HPDE6-E6E7 (cell line): ENCODE results near the gene KIAA0825.

Source experiments
- DNase-seq: peaks from one replicate; pipeline ENCODE4 v3.0.0; 2011; ENCODE audit warnings: missing footprints; ENCODE audit errors: extremely low spot score

KIAA0825 gene

DNA sequence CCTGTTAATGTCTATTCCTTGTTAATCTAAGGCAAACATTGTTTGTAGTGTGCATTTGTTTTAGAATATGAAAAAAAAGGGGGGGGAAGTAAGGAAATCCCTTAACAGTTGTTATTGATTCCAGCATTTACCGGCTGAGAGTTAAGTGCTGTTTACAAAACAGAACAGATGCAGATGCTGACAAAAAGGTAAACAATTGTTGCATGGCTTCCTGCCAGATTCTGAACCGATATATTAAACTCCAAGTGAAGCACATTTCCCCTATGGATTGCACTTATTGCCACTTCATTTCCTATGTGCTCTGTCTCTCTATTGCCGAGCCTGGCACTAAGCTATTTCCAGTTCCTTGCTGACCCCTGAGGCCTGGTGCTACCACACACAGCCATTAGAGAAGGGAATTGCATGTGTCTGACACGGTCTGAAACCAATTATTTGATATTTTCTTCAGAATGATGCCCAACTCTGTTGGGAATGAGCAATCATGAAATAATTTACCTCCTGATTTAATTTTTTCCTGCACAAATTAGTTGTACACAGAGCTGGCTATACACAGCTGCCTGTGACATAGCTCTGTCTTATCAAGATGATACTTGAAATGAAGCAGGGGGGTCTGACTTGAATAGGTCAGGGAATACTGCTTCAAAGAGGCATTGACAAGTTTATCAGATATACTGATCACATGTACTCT, 109.8 kb downstream of the KIAA0825 start:
- no peak for DNase-seq

DNA sequence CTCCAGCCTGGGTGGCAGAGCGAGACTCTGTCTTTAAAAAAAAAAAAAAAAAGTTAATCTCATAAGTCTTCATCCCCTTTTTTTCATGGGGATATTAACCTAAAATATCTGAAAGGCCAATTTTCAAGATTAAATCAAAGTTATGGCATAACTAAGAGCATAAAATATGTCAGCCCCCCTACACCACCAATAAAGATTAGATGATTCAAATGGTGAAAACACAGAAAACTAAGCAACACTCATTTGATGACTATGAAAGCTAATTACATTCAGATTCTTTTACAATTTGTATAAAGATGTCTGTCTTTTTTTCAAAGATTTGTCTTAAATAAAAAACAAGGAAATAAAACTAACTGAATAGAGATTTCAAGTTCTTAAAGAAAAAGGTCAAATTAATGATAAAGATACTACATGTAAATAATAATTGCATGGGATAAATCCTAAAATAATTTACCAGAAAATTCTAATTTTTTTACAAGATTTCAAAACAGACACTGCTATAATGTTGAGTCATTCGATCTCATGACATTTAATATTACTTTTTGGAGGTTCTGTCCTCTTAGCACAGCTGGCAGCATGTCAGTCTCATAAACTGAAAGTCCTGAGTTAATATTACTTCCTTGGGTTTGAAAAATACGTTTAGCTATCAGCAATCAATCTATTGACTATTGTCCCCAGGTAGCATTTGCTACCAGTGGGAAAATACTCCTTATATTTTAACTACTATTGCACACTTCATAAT, 112.9 kb downstream of the KIAA0825 start:
- DNase-seq: no peak

DNA sequence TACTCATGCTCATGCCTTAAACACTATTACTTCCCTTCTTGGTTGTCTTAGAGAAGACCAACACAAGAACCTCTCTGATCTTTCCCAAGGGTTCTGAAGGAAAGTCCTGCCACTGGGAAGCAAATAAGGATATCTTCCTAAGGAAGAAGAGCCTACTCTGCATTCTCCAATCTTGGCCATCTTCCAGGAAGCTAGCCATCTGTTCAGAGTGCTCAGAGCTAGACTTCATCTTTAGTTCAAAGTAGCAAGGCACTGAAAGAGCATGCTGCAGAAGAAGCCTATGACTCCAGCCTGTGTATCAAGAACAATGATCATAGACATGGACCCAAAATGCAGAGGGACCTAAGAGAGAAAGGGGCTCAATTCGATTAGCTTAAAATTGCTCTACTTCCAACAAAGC, 114.7 kb downstream of the KIAA0825 start:
- DNase-seq: no peak

DNA sequence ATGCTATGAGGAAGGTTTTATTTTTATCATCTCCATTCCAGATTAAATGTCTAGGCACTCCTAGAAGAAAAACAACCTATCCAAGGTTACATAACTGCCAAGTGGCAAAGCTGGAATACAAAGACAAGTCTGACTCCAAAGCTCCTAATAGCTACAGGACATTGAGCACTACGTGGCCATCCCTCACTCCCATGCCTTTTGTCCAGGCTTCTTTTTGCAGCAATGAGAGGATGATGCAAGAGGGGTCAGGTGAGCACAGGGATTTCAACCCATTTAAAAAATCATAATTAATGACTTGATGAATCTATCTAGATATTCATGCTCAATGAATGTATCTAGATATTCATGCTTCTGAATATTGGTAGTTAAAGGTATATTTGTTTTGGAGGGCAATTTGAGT, 117.0 kb downstream of the KIAA0825 start:
- no peak for DNase-seq

DNA sequence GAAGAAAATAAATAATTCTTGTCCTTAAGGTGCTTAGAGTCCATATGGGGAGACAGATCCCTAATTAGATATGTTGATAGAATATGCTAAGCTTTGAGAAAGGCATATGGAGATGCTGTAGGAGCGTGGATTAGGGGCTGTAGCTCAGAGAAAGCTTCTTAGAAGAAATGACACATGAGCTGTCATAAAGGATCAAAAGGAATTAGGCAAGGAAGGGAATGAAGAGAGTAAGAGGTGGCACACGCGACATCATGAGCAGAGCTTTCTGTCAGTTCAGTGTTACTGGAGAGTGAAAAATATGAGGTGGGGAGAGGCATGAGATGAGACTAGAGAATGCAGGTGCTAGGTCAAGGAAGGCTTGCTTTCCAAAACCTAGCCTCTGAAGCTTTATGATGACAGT, 118.6 kb downstream of the KIAA0825 start:
- no peak for DNase-seq

DNA sequence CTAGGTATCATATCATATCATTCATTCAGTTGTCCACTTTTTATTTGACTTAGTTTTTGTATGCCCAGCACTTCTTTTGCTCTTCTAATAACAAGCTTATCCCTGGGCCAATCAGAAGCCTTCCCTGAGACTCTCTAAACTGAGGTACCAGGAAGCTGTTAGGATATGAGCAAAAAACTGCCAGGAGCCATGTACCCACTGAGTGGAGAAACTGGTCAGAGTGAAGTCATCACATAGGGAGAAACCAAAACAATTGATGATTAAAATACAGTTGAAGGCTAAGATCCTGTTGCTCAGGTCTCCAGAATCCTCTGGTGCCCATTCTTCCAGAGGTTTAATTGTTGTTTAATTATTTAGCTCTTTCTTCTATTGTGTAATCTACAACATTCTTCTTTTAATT, 120.2 kb downstream of the KIAA0825 start:
- DNase-seq: no peak

DNA sequence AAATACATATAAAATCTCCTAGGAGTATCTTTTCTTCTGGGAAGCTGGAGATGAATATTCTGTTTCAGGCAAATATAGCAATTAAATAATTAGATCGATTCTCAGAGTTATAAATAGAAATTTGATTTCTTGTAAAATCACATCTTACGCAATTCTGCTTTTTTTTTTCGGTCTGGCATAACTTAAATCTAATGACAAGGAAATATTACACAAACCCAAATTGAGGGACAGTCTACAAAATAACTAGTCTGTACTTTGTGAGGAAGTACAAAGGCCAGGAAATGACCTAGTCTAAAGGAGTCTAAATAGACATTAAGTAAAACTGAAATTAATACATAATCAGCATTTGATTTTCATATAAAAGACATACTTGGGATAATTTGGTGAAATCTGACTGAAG, 133.3 kb downstream of the KIAA0825 start:
- DNase-seq: no peak

DNA sequence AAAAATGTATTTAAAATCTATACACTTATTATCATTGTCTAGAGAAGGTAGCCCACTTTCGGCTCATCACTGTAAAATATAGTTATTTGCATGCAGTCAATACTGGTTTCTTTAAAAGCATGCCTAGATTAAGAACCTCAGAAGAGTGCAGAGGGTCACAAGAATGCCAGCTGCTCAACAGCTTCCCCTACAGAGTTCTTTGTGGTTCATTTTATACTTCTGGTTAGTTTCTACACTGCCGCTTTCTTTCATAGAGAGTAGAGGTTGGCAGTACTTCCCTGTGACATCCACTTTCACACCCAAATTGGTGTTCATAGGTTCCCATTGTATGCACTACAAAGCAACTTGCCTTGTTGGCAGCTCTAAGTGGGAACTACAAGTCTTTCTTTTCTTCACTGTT, 137.3 kb downstream of the KIAA0825 start:
- DNase-seq: no peak

DNA sequence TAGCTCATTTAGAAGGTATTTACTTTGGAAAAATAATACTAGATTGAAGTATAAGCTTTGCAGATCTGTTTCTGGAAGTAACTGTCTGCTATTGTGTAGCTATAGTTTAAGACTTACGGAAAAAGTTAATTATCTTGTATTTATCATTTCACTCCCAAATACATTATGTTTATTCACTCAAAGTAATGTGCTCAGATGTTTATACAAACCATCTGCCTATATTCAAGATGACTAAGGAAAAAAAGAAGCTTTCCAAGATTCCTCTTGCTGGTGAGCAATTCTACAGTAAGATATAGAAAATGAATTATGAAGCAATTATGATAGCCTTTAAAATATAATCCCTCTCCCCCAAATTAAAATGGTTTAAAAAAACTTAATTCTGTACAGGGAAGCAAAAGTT, 137.9 kb downstream of the KIAA0825 start:
- no peak for DNase-seq

DNA sequence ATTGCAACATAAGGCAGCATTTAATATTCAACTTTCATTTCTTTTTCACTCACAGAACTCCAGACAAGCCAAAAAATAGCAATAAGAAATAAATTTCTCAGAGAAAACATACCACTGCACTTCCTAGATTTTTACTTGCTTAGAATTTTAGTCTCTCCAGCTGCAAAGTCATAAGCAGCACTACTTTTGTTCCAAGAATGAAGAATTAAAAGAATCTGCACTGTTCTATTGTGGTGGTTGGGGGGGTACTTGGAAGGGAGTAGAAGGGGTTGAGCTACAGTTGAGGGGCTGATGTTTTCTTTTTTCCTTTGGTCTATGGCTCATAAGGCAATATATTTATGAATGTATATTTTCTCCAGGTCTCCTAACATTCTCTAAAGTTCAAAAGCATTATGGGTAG, 144.5 kb downstream of the KIAA0825 start:
- no peak for DNase-seq

DNA sequence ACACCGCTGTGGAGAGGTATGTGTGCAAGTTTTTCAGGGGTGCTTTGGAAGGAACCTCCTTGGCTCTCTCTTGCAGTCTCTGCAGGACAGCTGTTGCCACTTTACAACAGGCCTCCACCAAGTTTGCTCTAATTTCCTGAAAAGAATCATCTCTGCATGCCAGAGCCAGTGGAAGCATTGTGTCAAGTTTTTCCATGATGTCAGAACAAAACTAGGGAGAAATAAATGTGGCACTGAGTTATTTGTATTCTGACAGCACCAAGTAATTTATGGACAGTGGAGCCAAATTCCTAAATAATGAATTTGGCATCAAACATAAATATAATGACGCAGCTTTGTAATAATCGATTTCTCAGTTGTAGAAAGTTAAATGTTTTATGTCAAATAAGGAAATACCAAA, 146.9 kb downstream of the KIAA0825 start:
- no peak for DNase-seq

DNA sequence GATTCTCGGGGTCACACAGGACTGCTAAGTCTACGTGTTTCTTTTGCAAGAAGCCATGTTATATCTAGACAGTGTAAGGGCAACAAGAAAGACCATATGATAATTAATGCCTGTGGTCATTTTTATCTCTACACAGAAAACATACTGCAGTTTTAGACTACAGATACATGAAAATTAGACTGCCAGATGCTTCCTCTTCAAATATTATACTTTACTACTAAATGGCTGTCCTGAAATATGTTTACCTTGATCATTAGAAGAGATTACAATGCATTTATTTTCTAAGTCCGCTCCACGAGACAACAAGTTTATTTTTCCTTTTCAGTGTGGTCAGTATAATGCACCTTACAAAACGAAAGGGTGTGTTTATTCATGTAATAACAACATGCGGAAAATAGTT, 147.6 kb downstream of the KIAA0825 start:
- no peak for DNase-seq

DNA sequence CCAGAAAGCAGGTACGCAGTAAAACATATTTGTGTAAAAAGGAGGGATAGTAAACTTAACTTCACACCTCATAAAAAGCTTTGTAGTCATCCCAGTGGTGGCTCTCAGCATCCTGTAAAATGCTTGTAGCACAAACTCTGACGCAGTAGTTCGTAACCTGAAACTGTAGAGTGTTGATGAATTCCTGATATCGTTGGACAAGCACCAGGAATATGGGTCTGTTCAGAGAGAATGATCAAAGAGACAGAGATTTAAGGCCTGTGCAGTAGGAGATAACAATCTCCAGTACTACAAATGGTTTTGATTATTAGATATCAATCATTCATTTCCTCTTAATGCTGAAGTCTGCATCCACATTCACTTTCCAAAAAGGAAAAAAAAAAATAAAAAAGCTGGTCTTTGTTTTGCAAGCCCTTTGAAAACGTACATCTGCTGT, 148.5 kb downstream of the KIAA0825 start:
- no peak for DNase-seq

DNA sequence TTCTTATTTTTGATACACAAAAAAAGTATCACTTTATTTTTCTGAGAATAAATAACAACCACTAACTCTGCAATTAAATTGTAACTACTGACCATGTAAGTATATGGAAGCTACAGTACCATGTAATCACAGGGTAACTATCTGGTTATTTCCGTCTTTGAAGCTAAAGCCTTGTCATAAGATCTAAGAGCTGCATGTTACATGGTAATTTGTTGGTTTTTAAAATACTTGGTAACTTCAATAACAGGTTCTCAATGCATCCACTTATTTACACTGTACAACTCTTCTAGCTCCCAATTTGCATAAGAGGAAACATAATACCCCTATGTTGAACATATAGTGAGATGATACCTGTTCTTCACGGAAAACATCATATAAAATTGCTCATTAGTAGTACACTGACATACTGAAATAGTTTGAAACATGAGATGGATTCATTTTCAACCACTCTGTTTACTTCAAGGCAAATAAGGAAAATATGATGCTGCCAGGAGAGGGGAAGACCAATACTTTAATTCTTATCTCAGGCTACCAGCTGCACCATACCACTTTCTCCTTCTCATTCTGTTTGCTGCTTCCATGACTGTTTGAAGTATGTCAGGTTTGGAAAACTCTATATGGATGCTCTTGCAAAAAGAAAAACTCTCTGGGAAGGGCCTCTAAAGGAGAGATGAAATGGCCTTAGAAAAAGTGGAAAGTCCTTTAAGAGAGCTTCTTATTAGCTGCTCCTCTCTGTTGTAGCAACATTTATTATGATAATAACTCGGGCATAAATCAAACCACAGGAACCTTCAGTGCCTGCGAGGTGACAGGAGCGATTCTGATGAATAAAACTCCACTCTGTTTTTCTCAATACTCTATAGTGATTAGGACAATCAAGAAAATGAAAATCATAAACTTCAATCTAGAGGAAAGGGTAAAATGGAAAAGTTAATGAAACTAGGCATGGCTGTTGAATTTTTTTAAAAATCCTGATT, 150.2 kb downstream of the KIAA0825 start:
- DNase-seq: no peak

DNA sequence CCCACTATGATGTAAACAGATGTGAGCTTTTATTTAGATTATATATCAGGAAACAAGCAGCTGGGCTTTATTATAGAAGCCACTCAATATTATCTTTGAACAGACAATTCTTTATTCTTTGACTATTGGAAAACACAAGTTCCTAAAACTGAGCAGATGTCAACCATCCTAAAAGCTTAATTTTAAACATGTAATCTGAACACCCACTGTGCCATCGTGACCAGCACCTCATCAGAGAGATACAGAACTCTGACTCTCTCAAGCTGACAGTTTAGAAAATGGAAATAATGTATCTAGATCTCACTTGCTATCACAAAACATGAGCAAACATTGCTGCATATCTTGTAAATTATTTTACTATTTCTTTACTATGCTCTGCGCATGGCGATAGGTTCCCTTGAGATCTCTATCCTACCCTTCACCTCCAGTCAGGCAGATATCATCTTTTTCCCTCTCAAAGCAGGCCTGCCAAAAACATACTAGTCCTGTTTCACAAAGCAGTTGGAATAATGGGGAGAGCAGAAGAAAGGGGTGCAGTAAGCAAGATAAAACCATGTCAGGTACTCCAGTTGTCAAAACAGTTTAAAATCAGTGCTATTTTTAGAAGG, 151.0 kb downstream of the KIAA0825 start:
- no peak for DNase-seq

DNA sequence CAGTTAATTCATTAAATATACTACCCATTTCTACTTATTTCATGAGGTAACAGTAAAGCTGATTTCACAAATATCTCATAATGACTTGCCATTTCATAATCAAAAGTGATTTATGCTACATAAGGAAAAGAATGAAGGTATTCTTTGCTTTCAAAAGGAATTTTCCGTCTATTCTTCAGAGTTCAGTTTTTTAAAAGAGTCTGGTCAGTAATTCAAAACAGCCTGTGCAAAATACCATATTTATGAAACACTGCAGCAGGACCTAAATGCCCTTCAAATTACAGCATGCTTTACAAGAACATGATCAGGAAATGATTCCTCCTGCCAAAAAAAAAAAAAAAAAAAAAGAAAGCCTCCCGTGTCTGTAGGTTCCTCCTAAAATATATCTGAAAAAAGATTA, 154.7 kb downstream of the KIAA0825 start:
- no peak for DNase-seq

DNA sequence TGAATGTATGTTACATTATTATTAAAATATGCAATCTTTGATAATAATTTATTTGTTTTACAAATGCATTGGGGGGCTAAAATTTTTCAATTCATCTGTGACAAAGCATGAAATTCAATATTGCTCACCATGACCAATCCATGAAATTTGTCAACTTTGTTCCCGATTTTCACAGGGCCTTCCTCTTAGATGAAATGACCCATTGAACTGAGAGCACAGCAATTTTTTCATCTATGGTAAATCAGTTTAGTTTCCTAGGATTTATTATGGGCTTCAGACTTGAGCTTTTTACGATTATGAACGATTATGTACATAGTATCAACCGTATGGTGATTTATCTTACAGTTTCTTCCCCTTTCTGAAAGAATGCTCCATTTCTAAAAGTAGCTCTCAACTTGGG, 157.3 kb downstream of the KIAA0825 start:
- no peak for DNase-seq

DNA sequence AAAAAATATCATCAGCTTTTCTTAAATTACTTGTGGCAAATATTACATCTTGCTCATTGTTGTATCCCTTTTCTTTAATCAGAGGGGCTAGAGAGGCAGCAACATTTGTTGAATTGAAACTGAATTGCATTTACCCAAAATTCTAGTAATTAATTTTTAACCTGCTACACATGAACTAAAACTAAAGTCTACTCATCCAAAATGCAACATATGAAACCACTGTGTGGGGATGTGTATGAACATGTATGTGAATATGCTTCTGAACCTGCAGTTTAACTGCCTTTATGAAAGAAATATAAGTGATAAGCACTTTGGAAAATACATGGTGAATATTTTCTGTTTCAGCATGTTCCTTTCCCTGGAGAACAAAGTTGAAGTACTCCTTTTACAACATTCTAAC, 158.5 kb downstream of the KIAA0825 start:
- DNase-seq: no peak

DNA sequence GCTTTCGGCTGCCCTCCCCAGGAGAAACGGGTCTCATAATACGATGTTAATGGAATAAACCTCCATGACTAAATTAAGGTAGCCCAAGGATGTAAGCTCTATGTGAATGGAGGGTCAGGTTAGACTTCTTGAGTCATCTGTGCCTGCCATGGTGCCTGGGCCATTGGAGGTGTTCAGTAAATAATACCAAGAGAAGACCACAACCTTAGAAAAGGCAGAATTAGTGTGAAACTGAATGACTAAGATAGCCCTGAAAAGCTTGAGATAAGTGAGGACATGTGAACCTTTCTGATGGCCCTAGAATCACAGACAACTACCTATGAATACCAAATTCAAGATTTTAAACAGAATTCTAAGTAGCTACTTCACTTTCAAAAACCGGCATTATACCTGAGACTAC, 160.6 kb downstream of the KIAA0825 start:
- no peak for DNase-seq

DNA sequence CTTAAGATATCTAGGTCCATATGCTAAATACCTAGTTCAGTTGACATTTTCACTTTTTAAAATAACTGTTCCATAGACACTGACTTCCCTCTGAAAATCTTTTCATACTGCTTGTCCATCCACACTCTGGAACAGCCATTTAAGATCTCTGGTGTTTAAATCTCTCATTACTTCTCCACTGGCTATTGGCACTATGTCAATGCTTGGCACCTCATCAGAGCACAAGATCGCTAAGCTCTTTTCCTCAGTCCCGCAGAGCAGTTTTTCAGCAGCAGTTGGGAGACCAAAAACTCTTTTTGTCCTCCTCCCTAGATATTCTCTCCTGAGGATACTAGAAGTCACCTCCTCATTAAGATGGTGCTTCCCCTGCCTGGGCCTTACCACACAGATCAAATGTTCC, 172.7 kb downstream of the KIAA0825 start:
- no peak for DNase-seq

DNA sequence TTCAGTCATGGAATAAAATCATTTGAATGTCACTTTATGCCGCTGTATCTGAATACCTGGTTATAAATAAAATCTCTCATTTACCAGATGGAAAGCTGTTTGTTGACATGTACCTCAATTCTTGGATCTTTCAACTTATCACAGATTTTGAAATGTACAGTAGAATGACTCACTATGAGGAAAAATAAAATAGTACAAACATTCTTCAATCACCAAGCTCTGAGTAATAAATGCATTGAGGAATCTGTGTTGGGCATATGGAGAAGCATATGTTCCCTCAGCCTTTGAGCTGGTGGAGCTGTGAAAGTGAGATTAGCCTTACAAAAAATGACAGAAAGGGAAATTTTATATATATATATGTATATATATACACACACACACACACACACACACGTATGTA, 175.4 kb downstream of the KIAA0825 start:
- DNase-seq: no peak

DNA sequence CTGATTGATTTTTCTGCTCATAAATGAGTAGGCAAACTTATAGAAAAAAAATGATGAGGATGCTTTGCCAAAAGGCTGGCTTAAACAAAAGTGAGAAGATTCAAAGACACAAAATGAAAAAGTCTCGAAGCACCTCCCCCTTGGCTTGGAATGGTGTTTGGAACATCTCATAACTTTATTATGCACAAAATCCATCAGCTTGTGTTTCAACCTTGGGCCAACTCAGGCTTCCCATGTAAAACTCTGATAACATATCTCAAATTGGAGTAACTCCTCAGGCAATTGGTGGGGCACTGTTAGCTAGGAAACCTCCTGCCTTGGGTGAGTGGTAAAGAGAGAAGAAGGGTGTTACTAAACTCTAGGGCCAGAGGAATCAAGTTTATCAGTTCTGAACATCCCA, 176.3 kb downstream of the KIAA0825 start:
- DNase-seq: no peak
